SK-N-SH (cell line): ENCODE results near the gene UPK1B. TPM values are rescaled to one million over a fixed set of nuclear protein-coding genes. Genes with fewer than 3 reads are reported as not detected.

Source experiments
- CTCF ChIA-PET: fragments of 300-600, 350-600 bp; formaldehyde crosslinking; extraction: SDS; loops from one replicate; lab custom pipeline; 2021; lab: Yijun Ruan, JAX
- POLR2A ChIA-PET: fragments of 350-600 bp; sonication (Branson Sonifier 250); formaldehyde crosslinking; extraction: SDS; loops from one replicate; lab custom pipeline; 2020; ENCODE audit warnings: antibody characterized with exemption, inconsistent platforms; lab: Yijun Ruan, JAX
- DNase-seq: peaks from one replicate; pipeline ENCODE4 v3.0.0; 2012
- H2AFZ ChIP-seq: fragments of 200-600 bp; sonication (generic); 2 replicates; pipeline ENCODE4 v1.8.1; 2016; ENCODE audit warnings: antibody characterized with exemption, mild to moderate bottlenecking, low read depth
- H3F3A ChIP-seq: fragments of 200-600 bp; sonication (generic); replicated peaks from 2 replicates; pipeline ENCODE3; 2016; ENCODE audit warnings: antibody characterized with exemption, mild to moderate bottlenecking; ENCODE audit not compliant: insufficient read depth
- H3K27ac ChIP-seq, 2 experiments: fragments of 200-500 bp in 1 of 2; fragments of 200-600 bp in 1 of 2; sonication (Bioruptor generic) in 1 of 2; sonication (generic), shearing (Covaris generic) in 1 of 2; 2 replicates each; pipeline versions ENCODE4 v1.5.1 to v1.6.1; 2014 to 2016; ENCODE audit warnings: low read depth in 2 of 2, inconsistent platforms in 1 of 2, low read length in 1 of 2, mild to moderate bottlenecking in 1 of 2, mixed read lengths in 1 of 2
- H3K27me3 ChIP-seq: fragments of 200-600 bp; sonication (generic), shearing (Covaris generic); 2 replicates; pipeline ENCODE4 v1.6.1; 2016; ENCODE audit warnings: mixed run types; ENCODE audit not compliant: insufficient read depth
- H3K36me3 ChIP-seq, 2 experiments: fragments of 200-500 bp in 1 of 2; fragments of 200-600 bp in 1 of 2; sonication (Bioruptor generic) in 1 of 2; sonication (generic) in 1 of 2; replicated peaks in 1 of 2; 2 replicates each; pipeline versions ENCODE3 to v1.5.1; 2014 to 2016; ENCODE audit warnings: low read length in 1 of 2, mild to moderate bottlenecking in 1 of 2; ENCODE audit not compliant: insufficient read depth in 2 of 2, control insufficient read depth in 1 of 2
- H3K4me1 ChIP-seq, 2 experiments: fragments of 200-500 bp in 1 of 2; fragments of 200-600 bp in 1 of 2; sonication (Bioruptor generic) in 1 of 2; sonication (generic), shearing (Covaris generic) in 1 of 2; 2 replicates each; pipeline versions ENCODE4 v1.5.1 to v1.6.1; 2014 to 2016; ENCODE audit warnings: low read depth in 1 of 2, low read length in 1 of 2, mixed run types in 1 of 2; ENCODE audit not compliant: insufficient read depth in 2 of 2, control insufficient read depth in 1 of 2
- H3K4me2 ChIP-seq: fragments of 200-600 bp; sonication (generic), shearing (Covaris generic); 2 replicates; pipeline ENCODE4 v1.6.1; 2017; ENCODE audit warnings: mixed run types
- H3K4me3 ChIP-seq, 2 experiments: fragments of 200-500 bp in 1 of 2; fragments of 200-600 bp in 1 of 2; sonication (Bioruptor generic) in 1 of 2; sonication (generic), shearing (Covaris generic) in 1 of 2; 2 replicates each; pipeline versions ENCODE4 v1.5.1 to v1.8.1; 2014 to 2016; ENCODE audit warnings: low read depth in 2 of 2, inconsistent platforms in 1 of 2, low read length in 1 of 2, mild to moderate bottlenecking in 1 of 2, mixed read lengths in 1 of 2, moderate library complexity in 1 of 2
- H3K79me2 ChIP-seq: fragments of 200-600 bp; sonication (generic); 2 replicates; pipeline ENCODE4 v1.8.1; 2017; ENCODE audit warnings: mild to moderate bottlenecking; ENCODE audit not compliant: insufficient read depth
- H3K9ac ChIP-seq: fragments of 200-600 bp; sonication (generic); 2 replicates; pipeline ENCODE4 v1.6.1; 2017; ENCODE audit warnings: mixed run types
- H3K9me2 ChIP-seq: fragments of 200-600 bp; sonication (generic); 2 replicates; pipeline ENCODE4 v1.6.1; 2017; ENCODE audit warnings: mixed run types
- H3K9me3 ChIP-seq: fragments of 200-600 bp; sonication (generic); 2 replicates; pipeline ENCODE4 v1.6.1; 2017; ENCODE audit warnings: mixed run types, mild to moderate bottlenecking, moderate library complexity
- H4K20me1 ChIP-seq: fragments of 200-600 bp; sonication (generic); 2 replicates; pipeline ENCODE4 v1.6.1; 2017; ENCODE audit warnings: mild to moderate bottlenecking, mixed run types; ENCODE audit not compliant: insufficient read depth
- CHD2 ChIP-seq: fragments of 150-350 bp; IDR thresholded peaks from 2 replicates; pipeline ENCODE4 v1.6.1; 2018; ENCODE audit warnings: low read length; ENCODE audit not compliant: partially characterized antibody
- CTCF ChIP-seq: fragments of 200-600 bp; sonication (generic); IDR thresholded peaks from 2 replicates; pipeline ENCODE4 v1.6.1; 2017; ENCODE audit warnings: antibody characterized with exemption, mild to moderate bottlenecking, moderate library complexity
- ELF1 ChIP-seq: IDR thresholded peaks from 2 replicates; pipeline ENCODE4 v1.4.0; 2012
- EP300 ChIP-seq, 2 experiments: IDR thresholded peaks; 2 replicates each; pipeline versions ENCODE4 v1.4.0 to v1.6.1; 2012; ENCODE audit warnings: borderline replicate concordance in 1 of 2, low read depth in 1 of 2, low read length in 1 of 2
- FOSL2 ChIP-seq: IDR thresholded peaks from 2 replicates; pipeline ENCODE4 v1.4.0; 2012; ENCODE audit warnings: low read depth, mild to moderate bottlenecking, moderate library complexity, borderline replicate concordance
- GABPA ChIP-seq: IDR thresholded peaks from 2 replicates; pipeline ENCODE4 v1.4.0; 2012; ENCODE audit warnings: low read depth, mild to moderate bottlenecking
- MXI1 ChIP-seq: IDR thresholded peaks from 2 replicates; pipeline ENCODE4 v1.6.1; 2012; ENCODE audit warnings: mild to moderate bottlenecking, low read depth, low read length, improper control_type of control experiment
- NFIC ChIP-seq: IDR thresholded peaks from 2 replicates; pipeline ENCODE4 v1.4.0; 2012; ENCODE audit warnings: borderline replicate concordance
- RCOR1 ChIP-seq: fragments of 150-350 bp; IDR thresholded peaks from 2 replicates; pipeline ENCODE4 v1.6.1; 2017; ENCODE audit warnings: antibody characterized with exemption, low read length
- REST ChIP-seq: IDR thresholded peaks from 2 replicates; pipeline ENCODE4 v1.6.1; 2012; ENCODE audit warnings: mild to moderate bottlenecking, low read depth, low read length, moderate library complexity
- RXRA ChIP-seq: IDR thresholded peaks from 2 replicates; pipeline ENCODE4 v1.4.0; 2012; ENCODE audit warnings: low read depth, mild to moderate bottlenecking, borderline replicate concordance
- SIN3A ChIP-seq: IDR thresholded peaks from 2 replicates; pipeline ENCODE4 v1.6.1; 2012; ENCODE audit warnings: low read depth, mild to moderate bottlenecking, low read length, moderate library complexity, borderline replicate concordance
- SMC3 ChIP-seq: IDR thresholded peaks from 2 replicates; pipeline ENCODE4 v1.6.1; 2012; ENCODE audit warnings: low read depth, low read length, improper control_type of control experiment
- TEAD4 ChIP-seq: IDR thresholded peaks from 2 replicates; pipeline ENCODE4 v1.4.0; 2012; ENCODE audit warnings: mild to moderate bottlenecking, borderline replicate concordance; ENCODE audit not compliant: insufficient read depth
- USF1 ChIP-seq: IDR thresholded peaks from 2 replicates; pipeline ENCODE4 v1.4.0; 2012; ENCODE audit warnings: low read depth, borderline replicate concordance
- USF2 ChIP-seq: fragments of 150-350 bp; IDR thresholded peaks from 2 replicates; pipeline ENCODE4 v1.6.1; 2017; ENCODE audit warnings: antibody characterized with exemption, low read length, low read depth, borderline replicate concordance
- YY1 ChIP-seq: IDR thresholded peaks from 2 replicates; pipeline ENCODE4 v1.4.0; 2012; ENCODE audit warnings: low read depth, mild to moderate bottlenecking
- WGBS: methylation state at CpG from one replicate; pipeline ENCODE4 v1.1.6; 2017; ENCODE audit warnings: low lambda C conversion rate; 5-methylcytosine and 5-hydroxymethylcytosine counted together
- polyA plus RNA-seq, 3 experiments: library from polyadenylated mRNA; depleted of rRNA; stranded (reverse); fragments of >200 nt; gene quantifications; 2 replicates each; pipeline ENCODE4 v1.2.3, GENCODE V29; 2012

The UPK1B gene
- polyA plus RNA-seq, 1 of the 3 experiments (the other 2 are of a cell fraction) = not detected

- TF ChIP-seq TEAD4 (no peak), SIN3A (no peak), SMC3 (no peak), FOSL2 (no peak)
Measured at GRCh38 chr3:119146578-119147375, 26.6 kb upstream of the UPK1B start (continued).

GRCh38 chr3:119147494-119147893, 25.9 kb upstream of the UPK1B start:
- no peak overlapping the region for H3K4me3 ChIP-seq
- H4K20me1 ChIP-seq = no peaks in the 10 kb centered on the region
- H3K9me2 ChIP-seq = no peaks in the 10 kb centered on the region
- no peaks in the 10 kb centered on the region; a peak in 1 of 4 replicates for H3K4me1 ChIP-seq
- 35% methylated on average over 2 of the region's 2 CpGs for WGBS
- no peak for DNase-seq
- CTCF ChIA-PET = interaction anchor here (2.0 kb wide), 1 partner anchor 533 kb away, joined by 5 read pairs; no protein-coding TSS in a partner anchor
- H3K27me3 ChIP-seq = no peaks in the 10 kb centered on the region
- no peak overlapping the region for H3K9ac ChIP-seq
- POLR2A ChIA-PET = no interaction called here
- TF ChIP-seq MXI1 (no peak), NFIC (no peak), USF2 (no peak), SMC3 (no peak), CTCF (no peak), YY1 (no peak)
- H3F3A ChIP-seq = no peaks in the 10 kb centered on the region
- H3K79me2 ChIP-seq = no peaks in the 10 kb centered on the region
- H3K36me3 ChIP-seq = no peaks in the 10 kb centered on the region
- H3K27ac ChIP-seq = no peak overlapping the region
- H3K9me3 ChIP-seq = no peaks in the 10 kb centered on the region
- no peak overlapping the region for H3K4me2 ChIP-seq
- no peak overlapping the region for H2AFZ ChIP-seq

GRCh38 chr3:119148493-119149180, 24.8 kb upstream of the UPK1B start:
- Histone ChIP-seq H3K4me3 (no peak overlapping the region), H3K9me3 (no peaks in the 10 kb centered on the region), H3K79me2 (no peaks in the 10 kb centered on the region), H2AFZ (no peak overlapping the region), H3K9ac (no peak overlapping the region), H3K9me2 (no peaks in the 10 kb centered on the region), H4K20me1 (no peaks in the 10 kb centered on the region), H3F3A (no peaks in the 10 kb centered on the region), H3K27ac (no peak overlapping the region), H3K4me1 (no peaks in the 10 kb centered on the region; a peak in 1 of 4 replicates), H3K4me2 (no peak overlapping the region), H3K27me3 (no peaks in the 10 kb centered on the region), H3K36me3 (no peaks in the 10 kb centered on the region)
- no peak for DNase-seq
- ChIA-PET CTCF (no interaction called here), POLR2A (no interaction called here)
- WGBS = 62% methylated on average over 2 of the region's 2 CpGs
- TF ChIP-seq RCOR1 = no peak
- no peak for TF ChIP-seq YY1
- no peak for TF ChIP-seq GABPA
- TF ChIP-seq ELF1 = no peak
- no peak for TF ChIP-seq MXI1
- TF ChIP-seq TEAD4 = no peak
- no peak for TF ChIP-seq CHD2
- no peak for TF ChIP-seq RXRA
- TF ChIP-seq USF1 = no peak
- no peak for TF ChIP-seq EP300 (IDR thresholded peaks at IDR 0.05; ENCODE audit: borderline replicate concordance in 1 of 2, low read depth in 1 of 2, low read length in 1 of 2)
- TF ChIP-seq REST = no peak
